ENCODE measurements around the gene MB. TPM values are rescaled to one million over a fixed set of nuclear protein-coding genes. Genes with fewer than 3 reads are reported as not detected.

MB gene
- total RNA-seq, 1 experiment from 2014 or later, result 1.5 TPM

- Histone ChIP-seq H3K27ac (ENCODE audit: low read depth, low read length) (no peak overlapping the region), H3K4me3 (replicated peaks in 1 of 2; ENCODE audit: low read depth in 1 of 2, low read length in 2 of 2) (no peak overlapping the region), H3K4me2 (ENCODE audit: low read length) (no peak overlapping the region), H3K9me3 (ENCODE audit: control insufficient read depth in 1 of 2, insufficient read depth in 1 of 2, low read depth in 1 of 2, low read length in 2 of 2) (peaks cover 2 to 6% of the 10 kb centered on the region in 2 experiments; a peak in 1 of 4 replicates), H3K9me2 (ENCODE audit: insufficient read depth) (no peaks in the 10 kb centered on the region), H3K79me2 (ENCODE audit: insufficient read depth, low read length) (no peaks in the 10 kb centered on the region), H3K36me3 (ENCODE audit: control insufficient read depth in 1 of 2, insufficient read depth in 2 of 2, low read length in 2 of 2) (no peaks in the 10 kb centered on the region), H3K9ac (ENCODE audit: low read length) (no peak overlapping the region), H2AFZ (ENCODE audit: low read depth, low read length, poor library complexity, severe bottlenecking) (no peak overlapping the region), H3K27me3 (ENCODE audit: insufficient read depth, low read length) (no peaks in the 10 kb centered on the region), H4K20me1 (ENCODE audit: insufficient read depth) (no peaks in the 10 kb centered on the region), H3K4me1 (ENCODE audit: control insufficient read depth in 1 of 2, insufficient read depth in 2 of 2, low read length in 2 of 2) (no peaks in the 10 kb centered on the region)
- POLR2A ChIA-PET, result no interaction called here
- CTCF ChIA-PET, result no interaction called here
- no TSS peak for BruUV-seq (replicated peaks)
- TF ChIP-seq FOSL1 (IDR thresholded peaks at IDR 0.05; ENCODE audit: low read depth) (no peak), EZH2phosphoT487 (IDR thresholded peaks at IDR 0.05; ENCODE audit: borderline replicate concordance) (no peak), ZFX (IDR thresholded peaks at IDR 0.05) (no peak), ZBTB33 (IDR thresholded peaks at IDR 0.05; ENCODE audit: extremely low read depth, insufficient replicate concordance, low read length) (no peak), JUND (IDR thresholded peaks at IDR 0.05) (no peak), CTCF (IDR thresholded peaks at IDR 0.05 in 2 of 3, conservative IDR thresholded peaks at IDR 0.05 in 1 of 3; ENCODE audit: borderline replicate concordance in 1 of 3, insufficient read depth in 1 of 3, low read depth in 2 of 3, low read length in 2 of 3) (no peak), RAD21 (IDR thresholded peaks at IDR 0.05; ENCODE audit: low read depth) (no peak), REST (IDR thresholded peaks at IDR 0.05; ENCODE audit: low read depth) (no peak), EZH2 (IDR thresholded peaks at IDR 0.05) (no peak), YY1 (IDR thresholded peaks at IDR 0.05; ENCODE audit: extremely low read depth, insufficient replicate concordance, low read depth, low read length) (no peak), MAX (IDR thresholded peaks at IDR 0.05) (no peak), POLR2AphosphoS5 (IDR thresholded peaks at IDR 0.05; ENCODE audit: low read depth, low read length) (no peak), CEBPB (IDR thresholded peaks at IDR 0.05; ENCODE audit: low read depth) (no peak)
- RAD21 ChIA-PET (ENCODE audit: low non-redundant PET in 1 of 2, low total read pairs in 2 of 2, uncharacterized antibody in 2 of 2, unreplicated experiment in 2 of 2), result no interaction called here
- DNase-seq (ENCODE audit: low read depth, low spot score) (no peak), ATAC-seq (no peak)
- intact Hi-C loops (cut with micrococcal nuclease), result no loop called here
Measured at GRCh38 chr22:35660291-35661127, 43.4 kb upstream of the MB start.
